Measurements from ENCODE around the gene TBX15.

GRCh38 chr1:119001181-119002027 lies 13.3 kb upstream of the TBX15 start:
- no peak for TF ChIP-seq POLR2AphosphoS5 (IDR thresholded peaks at IDR 0.05; ENCODE audit: low read depth, low read length)
- TF ChIP-seq POLR2A (IDR thresholded peaks at IDR 0.05; ENCODE audit: low read depth, low read length), result no peak
- TF ChIP-seq TAF1 (IDR thresholded peaks at IDR 0.05; ENCODE audit: low read depth, low read length), result no peak
- no peak for TF ChIP-seq SPI1 (IDR thresholded peaks at IDR 0.05; ENCODE audit: low read depth, low read length)
- no peak for TF ChIP-seq POU2F2 (IDR thresholded peaks at IDR 0.05; ENCODE audit: low read depth, low read length)

Measured in GM12891 (cell line).